ENCODE data around the gene DHX15.

The DHX15 gene

DNA sequence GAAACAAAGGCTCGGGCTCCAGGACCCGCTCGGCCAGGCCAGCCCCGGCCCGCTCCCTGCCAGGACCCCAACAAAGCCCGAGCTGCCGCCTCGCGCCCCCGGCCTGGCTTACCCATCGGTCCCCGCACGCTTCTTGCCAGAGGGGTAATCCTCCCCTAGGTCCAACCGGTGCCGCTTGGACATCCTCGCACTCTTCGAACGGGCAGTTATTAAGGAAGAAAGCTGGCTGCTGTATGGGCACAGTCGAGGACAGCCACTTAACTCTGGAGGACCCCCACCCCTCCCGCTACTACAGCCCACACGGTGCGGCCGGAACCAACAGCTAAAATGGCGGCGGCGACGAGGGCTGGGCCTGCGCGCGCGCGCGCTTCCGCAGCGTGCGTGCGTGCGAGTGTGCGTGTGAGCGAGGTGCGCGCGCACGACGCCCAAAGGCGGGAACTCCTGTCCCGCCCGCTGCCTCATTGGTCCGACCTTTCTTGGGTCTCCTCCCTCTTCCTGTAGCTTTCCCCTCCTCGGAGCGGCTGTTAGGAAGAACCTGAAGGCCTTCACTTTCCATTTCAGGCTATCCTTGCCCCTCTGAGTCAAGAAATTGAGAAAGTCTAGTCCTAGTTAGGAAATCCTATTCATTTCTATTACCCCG lies at the start of gene DHX15:
DHX15 (minus strand) TSS at position 344 of the 640 bp plus-strand sequence; CDS start at position 183, 161 bp downstream.
- DNase-seq (ENCODE audit: low read depth) = peak; percentile 98

DNA sequence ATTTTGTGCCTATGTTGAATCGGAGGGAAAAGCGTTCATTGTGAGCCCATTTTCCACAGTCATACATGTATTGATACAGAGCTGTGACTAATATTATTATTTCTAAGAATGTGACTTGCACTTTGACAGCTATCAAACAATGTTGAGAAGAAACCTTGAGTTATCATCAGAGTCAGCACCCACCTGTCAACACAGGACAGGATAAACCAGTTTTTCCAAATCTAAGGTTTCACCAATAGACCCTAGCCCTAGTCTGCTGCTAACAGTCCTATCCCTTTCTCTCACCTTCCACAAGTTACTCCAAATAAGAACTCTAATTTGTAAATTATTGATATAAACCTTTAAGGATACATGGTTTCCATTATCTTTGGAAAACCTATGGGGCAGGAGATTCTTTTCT lies 47.7 kb upstream of the DHX15 start:
- DNase-seq (ENCODE audit: low read depth) = no peak

DNA sequence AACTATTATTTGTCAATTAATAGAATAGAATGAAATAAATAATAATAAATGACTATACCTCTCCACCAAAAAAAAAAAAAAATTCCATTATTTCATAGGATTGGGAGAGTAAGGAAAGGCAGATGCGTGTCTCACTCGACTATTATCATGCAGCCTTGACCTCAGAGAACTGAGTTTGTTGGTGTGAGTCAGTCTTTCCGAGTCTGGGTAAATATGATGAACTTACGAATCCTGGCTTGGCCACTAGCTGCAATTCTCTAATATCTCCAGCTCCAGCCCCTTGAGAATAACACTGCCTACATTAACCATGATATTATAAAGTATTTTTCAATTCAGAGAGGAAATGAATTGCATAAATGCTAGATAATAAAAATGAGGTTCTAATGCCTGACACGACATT lies 46.6 kb upstream of the DHX15 start:
- DNase-seq (ENCODE audit: low read depth) = no peak

DNA sequence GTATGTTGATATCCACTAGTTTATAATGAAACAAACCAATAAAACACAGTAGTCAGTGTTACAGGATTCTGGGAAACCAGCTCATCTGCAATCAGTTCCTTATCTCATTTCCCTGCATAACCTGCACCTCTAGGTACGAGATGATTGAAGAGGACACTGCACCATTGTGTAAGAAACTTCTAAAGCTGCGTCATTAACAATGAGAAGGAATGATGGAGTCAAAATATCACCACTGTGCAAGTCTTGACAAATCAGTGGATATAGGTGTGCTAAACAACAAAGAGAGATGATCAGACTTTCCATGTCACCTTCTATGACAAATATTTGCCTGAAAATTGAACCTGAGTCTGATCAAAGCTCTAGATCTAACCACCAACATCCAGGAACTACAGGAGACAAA lies 40.7 kb upstream of the DHX15 start:
- no peak for DNase-seq (ENCODE audit: low read depth)

DNA sequence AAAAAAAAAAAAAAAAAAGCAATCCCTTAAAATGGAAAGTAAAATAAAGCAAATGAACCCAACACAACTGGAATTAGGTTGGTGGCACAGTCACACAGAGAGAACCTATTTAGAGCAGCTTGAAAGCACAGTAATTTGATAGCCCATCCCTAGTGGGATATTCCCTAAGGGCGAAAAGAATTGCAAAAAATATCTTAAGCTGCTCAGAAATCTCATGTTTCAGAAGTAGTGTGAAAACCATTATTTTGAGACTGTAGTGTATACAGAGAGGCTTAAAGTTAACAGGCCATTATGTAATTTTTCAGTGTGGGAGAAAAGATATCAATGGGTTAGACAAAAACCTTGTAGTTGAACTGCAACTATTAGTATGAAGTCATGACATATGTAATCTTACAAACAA lies 40.0 kb upstream of the DHX15 start:
- DNase-seq (ENCODE audit: low read depth) = no peak

DNA sequence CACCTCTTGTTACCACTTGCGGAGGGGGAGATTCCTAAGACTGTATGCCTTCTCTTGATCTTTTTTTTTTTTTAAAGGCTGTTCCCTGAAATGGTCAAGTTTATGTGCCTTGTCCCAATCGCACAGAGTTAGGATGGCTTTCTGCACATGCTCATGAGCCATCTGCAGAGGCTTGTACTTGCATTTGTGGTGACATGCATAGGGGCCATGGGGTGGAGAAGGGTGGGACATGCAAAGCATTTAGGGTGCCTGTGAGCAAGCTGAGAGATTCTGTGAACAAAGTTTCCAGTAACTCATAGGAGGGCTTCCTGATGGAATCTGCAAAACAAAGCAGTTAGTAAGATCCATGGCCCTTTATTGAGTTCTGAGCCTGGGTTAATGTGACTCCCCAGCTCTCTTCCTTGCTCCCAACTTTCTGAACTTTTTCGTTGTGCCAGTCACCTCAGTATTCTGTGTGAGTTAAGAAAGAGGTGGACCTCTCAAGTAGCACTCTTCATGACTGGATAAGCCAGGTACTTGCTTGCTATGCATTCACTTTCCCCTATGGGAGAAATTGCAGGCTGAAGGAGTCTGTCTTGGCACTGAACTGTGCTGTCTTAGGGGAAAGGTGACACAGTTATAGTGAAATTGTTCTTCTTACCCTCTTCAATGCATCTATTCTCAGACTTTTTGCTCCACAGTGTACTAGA lies 37.9 kb upstream of the DHX15 start:
- no peak for DNase-seq (ENCODE audit: low read depth)

DNA sequence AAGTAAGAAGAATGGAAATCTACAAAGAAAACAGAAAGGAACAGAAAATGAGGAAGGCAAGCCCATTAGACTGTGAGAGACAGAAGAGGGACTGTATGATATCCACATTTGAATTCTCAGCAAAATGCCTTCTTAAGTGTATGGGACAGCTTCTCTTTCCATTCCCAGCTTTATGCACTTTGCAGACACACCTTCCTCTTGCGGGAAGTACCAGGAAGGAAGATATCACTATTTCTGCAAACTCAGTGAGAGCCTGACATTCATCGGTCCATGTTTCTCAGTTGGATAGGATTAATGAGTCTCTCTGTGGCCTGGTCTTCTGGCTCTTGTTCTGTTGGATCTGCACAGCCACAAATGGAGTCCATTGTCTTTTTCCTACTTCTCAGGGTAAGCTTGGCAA lies 31.6 kb upstream of the DHX15 start:
- DNase-seq (ENCODE audit: low read depth) = no peak

DNA sequence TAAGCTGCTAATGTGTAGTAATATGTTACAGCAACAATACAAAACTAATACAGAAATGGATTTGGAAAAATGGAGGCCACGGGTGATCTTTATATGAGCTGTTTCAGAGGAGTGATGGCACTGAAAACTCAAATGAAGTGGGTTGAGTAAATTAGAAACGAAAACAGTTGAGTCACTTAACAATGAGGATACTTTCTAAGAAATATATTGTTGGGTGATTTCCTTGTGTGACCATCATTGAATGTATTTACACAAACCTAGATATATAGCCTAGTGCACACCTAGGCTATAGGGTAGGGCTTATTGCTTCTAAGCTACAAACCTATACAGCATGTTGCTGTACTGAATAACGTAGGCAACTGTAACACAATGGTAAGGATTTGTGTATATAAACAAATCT lies 30.5 kb upstream of the DHX15 start:
- no peak for DNase-seq (ENCODE audit: low read depth)

DNA sequence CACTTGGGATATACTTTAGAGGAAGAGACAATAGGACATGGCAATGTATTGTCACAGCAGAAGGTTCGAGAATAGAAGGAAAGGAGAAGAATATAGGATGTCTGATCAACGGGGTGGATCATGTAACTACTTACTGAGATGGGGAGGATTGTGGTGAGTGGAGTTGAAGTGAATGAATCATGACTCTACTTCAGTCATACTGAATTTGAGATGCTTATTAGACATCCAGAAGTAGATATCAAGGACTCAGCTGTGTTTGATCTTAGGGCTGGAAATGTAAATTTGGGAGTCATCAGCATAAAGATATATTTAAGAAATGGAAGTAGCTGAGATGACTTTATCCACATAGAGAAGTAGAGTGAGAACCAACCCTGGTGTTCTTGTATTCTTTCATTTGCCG lies 29.1 kb upstream of the DHX15 start:
- no peak for DNase-seq (ENCODE audit: low read depth)

DNA sequence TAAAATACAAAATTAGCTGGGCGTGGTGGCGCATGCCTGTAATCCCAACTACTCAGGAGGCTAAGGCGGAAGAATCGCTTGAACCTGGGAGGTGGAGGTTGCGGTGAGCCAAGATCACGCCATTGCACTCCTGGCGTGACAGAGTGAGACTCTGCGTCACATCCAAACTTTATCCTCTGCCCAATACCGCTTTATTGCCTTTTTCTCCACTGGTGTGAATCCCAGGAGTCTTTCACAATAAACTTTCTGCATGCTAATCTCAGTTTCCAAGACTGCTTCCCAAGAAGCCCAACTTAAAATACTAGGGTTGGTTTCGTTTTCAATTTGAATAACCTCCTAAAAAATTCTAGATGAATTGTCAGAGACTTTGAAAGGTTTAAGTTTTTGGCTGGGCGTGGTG lies 27.2 kb upstream of the DHX15 start:
- no peak for DNase-seq (ENCODE audit: low read depth)

DNA sequence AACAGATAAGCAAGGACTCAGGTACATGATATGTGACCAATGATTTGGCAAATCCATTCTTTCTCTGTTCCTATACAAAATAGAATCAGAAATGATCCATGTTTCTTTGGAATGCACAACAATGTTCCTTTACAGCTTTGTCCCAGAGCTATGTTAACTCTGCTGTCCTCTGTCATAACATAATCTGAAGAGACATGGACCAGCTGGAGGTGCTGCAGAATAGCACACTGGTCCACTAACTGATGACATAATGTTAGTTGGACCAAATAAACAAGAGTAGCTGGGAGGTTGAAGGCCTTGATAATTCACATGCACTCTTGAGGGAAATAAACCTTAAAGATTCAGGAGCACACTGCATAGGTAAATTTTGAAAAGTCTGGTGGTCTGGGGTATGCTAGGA lies 23.0 kb upstream of the DHX15 start:
- DNase-seq (ENCODE audit: low read depth) = no peak

DNA sequence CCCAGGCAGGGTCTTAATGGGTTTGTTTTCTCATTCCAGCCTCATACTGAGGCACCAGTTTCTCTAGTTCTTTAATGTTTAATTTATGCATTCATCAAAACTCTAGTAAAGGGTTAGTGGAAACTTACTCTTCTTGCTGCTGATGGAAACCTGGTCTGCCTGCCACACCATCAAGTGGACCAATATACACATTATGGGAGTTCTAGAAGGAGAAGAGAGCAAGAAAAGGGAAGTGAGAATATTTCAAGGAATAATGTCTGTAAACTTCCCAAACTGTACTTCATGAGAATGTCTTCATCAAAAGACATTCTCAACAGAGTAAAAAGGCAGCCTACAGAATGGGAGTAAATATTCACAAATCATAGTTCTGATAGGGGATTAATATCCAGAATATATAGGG lies 20.9 kb upstream of the DHX15 start:
- no peak for DNase-seq (ENCODE audit: low read depth)

DNA sequence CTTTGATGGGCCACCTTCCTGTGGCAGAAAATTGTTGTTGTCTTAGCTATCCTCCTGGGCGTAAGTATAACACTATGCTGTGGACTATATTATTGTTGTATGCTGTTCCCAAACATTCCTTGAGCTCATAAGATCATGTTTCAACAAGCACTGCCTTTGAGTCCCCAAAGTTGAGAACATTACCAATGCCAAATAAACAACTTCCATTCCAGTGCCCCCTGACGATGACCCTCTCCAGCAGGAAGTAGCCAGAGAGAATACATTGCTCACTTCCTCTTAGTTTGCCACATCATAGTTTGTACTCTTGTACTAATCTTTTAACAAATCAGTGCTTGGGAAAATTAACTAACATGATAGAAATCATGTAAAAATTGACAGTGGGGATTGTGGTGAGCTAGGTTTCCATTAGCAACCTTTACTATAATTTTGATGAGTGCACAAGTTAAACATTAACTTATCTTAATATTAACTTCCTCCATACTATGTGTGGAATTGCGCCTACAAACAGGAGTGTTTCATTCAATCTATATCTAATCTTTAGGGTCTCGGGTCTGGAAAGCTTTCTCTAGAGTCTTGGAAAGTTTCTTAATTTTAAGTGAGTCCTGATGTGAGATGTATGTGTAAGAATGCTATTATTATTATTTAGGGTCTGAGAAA lies 20.3 kb upstream of the DHX15 start:
- DNase-seq (ENCODE audit: low read depth) = no peak

DNA sequence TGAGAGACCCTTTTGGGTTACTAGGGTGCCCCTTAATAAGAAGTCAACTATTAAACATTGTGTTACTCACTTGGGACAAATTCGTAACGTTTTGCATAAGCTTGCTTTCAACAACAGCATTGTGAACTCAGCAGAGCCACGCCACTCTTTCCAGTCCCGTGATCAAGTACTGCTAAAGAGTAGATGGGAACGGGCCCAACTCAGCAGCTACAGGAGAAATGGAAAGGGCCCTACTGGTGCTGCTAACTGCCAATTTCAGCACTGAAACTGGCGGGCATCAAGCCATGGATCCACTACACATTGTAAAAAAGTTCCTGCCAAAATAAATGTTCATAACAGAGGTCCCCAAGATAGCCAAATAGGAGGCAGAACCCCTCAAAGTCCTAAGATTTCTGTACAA lies 19.0 kb upstream of the DHX15 start:
- DNase-seq (ENCODE audit: low read depth) = no peak

DNA sequence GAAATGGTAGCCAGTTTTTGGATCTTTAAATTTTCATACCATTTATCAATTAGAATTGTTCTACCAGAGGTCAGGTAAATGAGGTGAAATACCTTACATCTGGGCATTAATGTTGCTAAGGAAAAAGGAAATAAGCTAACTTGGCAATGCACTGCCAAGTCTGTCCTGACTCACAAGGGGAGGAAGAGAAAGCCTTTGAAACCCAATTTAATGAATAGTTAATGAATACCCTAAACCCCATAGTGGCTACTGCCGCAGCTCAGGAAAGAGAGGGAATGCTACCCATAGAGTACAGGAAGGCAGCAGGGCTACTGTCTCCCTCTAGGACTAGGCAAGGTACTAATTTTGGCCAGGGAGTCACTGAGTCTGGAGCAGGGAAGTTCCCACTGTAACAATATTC lies 16.8 kb upstream of the DHX15 start:
- DNase-seq (ENCODE audit: low read depth) = no peak

DNA sequence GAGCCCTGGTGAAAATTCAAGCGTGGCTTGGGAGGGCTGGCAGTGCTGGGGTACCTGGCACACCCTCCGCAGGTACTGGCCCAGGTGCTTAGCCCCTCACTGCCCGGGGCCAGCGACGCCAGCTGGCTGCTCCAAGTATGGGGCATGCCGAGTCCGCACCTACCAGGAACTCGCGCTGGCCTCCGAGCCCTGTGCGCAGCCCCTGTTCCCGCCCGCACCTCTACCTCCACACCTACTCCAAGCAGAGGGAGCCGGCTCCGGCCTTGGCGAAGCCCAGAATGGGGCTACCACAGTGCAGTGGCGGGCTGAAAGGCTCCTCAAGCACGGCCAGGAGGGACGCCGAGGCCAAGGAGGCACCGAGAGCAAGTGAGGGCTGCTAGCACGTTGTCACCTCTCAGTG lies 14.9 kb upstream of the DHX15 start:
- DNase-seq (ENCODE audit: low read depth) = no peak

DNA sequence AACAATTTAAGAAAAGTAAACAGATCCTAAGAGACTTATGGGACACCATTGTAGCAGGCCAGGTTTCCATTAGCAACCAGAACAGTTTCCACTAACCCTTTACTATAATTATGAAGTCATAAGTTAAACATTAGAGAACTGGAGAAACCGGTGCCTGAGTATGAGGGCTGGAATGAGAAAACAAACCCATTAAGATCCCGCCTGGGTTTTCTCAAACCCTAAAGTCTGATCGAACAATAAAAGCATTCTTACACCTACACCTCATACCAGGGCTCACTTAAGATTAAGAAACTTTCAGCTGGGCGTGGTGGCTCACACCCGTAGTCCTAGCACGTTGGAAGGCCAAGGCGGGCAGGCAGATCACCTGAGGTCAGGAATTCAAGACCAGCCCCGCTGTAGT lies 13.7 kb upstream of the DHX15 start:
- DNase-seq (ENCODE audit: low read depth) = no peak

DNA sequence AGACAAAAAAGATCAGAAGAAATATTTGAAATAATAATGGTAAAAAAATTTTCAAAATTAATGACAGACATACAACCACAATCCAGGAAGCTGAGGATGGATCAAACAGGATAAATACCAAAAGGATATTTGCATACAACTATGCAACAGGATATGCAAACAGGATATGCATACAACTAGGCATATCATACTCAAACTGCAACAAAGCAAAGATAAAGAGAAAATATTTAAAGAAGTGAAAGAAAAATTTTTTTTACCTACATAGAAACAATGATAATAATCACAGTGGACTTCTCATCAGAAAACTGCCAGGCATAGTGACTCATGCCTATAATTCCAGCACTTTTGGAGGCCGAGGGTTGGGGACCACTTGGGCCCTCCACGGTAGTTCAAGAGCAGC lies 11.3 kb upstream of the DHX15 start:
- no peak for DNase-seq (ENCODE audit: low read depth)

DNA sequence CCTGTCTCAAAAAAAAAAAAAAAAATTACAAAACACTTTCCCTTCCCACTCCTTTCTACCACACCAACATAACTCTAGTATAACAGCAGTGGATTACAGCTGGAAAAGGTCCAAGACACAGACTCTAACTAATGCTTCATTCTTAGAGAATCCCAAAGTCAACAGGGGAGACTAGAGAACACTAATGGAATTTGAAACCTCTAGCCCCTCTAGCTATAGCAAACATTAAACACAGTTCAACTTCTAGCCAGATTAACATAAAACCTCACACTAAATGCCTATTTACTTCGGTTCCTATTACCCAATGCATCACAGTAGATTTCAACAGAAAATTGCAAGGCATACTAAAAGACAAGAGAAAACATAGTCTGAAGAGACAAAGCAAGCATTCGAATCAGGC lies 10.5 kb upstream of the DHX15 start:
- DNase-seq (ENCODE audit: low read depth) = peak; percentile 32

DNA sequence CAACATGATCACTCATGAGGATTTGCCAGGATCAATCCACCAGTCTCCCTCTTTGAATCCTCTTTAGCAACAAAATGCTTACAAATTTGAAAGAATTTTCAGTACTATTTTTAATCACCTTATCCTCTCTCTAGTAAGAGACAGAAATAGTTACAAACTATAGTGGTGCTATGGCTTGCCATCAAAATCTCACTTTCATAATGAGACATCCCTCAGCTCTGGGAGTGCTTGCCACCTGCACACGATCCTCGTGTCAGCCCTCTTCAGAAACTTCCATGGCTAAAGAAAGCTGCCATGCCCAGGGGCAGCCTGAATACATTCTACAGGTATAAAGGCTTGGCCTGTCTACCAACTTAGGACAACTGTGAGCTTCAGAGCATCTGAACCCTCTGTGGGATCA lies 5.1 kb upstream of the DHX15 start:
- DNase-seq (ENCODE audit: low read depth) = no peak

DNA sequence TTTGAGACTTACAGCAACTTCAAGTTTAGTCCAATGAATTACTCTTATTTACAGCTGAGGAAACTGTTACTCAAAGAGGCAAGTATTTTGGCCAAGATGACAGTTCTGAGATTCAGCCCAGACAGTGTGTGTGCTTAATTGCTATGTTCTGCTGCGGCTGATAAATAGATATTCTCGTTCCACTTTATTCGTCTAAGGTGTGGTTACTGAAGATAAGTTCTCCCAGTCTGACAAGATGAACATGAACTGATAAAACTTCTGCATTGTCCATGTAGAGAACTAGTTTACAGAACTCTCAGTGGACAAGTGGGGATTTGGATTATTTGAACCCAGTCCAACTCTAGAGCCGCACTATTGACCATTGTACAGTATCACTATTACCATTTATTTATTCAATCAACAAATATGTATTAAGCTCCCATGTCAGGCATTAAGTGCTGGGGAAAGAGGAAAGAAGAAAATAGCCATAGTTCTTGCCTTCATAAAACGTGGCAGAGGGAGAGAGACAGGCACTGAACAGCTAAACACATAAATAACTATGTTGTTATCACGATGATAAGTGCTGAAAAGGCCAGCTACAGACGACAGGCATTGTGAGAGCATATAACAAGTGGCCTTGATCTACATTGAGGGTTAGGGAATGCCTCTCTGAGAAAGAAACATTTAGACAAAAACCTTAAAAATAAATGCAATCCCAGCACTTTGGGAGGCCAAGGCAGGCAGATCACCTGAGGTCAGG lies 4.0 kb upstream of the DHX15 start:
- no peak for DNase-seq (ENCODE audit: low read depth)

DNA sequence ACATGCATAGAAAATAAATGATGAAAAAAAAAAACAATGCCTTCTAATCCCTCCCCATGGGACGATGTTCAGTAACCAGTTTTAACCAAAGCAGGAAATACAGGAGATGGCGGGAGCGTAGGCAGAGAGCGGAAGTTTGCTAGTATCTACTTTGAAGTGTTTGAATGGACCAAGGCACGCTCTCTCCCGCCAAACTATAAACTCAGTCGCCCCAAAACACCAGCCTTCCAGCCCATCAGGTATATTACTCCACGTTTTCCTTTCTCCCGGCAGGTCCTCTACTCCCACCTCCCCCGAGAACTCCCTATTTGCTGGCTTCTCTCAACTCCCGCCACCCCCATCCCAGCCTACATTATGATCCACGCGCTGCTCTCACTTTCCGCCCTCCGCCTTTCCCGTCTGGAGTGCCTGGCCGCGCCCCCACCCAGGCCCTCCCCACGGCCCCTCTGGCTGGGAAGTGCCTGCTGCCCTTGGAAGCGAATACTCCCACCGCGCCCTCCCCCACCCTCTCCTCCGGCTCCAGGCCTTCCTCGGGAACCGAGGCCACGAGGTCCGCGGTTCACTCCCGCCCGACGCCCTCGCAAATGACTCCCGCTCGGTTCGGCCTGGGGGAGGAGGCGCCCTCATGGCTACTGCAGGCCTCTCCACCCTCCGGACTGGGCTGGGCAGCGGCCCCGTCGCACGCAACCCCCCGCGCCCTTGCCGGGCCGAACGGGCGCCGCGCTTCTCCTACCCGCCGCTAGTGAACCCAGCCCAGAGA lies 723 bp downstream of the DHX15 start:
- peak; percentile 48 for DNase-seq (ENCODE audit: low read depth)

Data from fibroblast of gingiva (primary cell).